RWPE1 (cell line): ENCODE data around the gene HIVEP3.
A peak's percentile ranks its signal among the peaks of the same experiment; 100 is the strongest.

Experiments
- CTCF ChIA-PET: fragments of 350-600 bp; sonication (Branson Sonifier 250); formaldehyde crosslinking; extraction: SDS; loops from one replicate; lab custom pipeline; 2021; lab: Yijun Ruan, JAX
- POLR2A ChIA-PET: fragments of 400-600 bp; formaldehyde crosslinking; extraction: SDS; loops from one replicate; lab custom pipeline; 2020; ENCODE audit warnings: antibody characterized with exemption; ENCODE audit not compliant: low non-redundant PET; lab: Yijun Ruan, JAX
- DNase-seq: peaks from one replicate; pipeline ENCODE4 v3.0.0; 2012; ENCODE audit warnings: low spot score
- H3K27ac ChIP-seq: fragments of 450-650 bp; 2 replicates; pipeline ENCODE4 v1.5.1; 2017
- TF ChIP-seq, protein P1 (sequence below): fragments of 450-650 bp; conservative IDR thresholded peaks from 2 replicates; pipeline ENCODE4 v1.5.1; 2017; ENCODE audit warnings: low read depth, mild to moderate bottlenecking

HIVEP3 gene

DNA sequence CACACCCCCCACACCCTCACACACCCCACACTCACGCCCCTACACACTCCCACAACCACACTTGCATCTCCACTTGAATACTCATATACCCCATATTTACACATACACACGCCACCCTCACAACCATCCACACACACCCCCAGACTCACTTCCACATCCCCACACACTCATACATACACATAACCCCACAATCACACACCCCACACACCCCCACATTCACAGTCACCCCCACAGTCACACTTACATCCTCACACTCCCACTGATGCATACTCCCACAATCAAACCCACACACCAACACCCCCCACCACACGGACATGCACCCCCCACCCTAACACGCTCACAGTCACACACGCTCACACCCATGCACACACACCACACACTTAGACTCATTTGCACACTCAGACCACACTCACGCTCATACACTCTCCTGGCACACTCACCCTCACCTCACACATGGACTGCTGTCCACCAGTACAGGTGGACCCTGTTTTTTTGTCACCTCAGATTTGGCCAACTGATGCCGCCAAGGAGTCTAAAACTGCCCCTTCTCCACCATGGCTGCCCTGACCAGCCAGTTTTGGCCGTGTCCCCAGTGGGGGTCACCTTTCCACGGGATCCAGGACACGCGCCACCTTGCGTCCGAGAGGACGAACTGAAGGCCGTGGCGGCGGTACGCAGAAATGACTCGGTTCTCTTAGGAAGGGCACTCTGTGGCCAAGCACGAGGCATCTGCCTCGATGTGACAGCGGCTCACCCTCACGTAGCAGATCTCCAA, 388.9 kb downstream of the HIVEP3 start:
- CTCF ChIA-PET: no interaction called here
- no peak for DNase-seq
- POLR2A ChIA-PET: no interaction called here
- H3K27ac ChIP-seq: no peak overlapping the region
- TF ChIP-seq, protein P1, sequence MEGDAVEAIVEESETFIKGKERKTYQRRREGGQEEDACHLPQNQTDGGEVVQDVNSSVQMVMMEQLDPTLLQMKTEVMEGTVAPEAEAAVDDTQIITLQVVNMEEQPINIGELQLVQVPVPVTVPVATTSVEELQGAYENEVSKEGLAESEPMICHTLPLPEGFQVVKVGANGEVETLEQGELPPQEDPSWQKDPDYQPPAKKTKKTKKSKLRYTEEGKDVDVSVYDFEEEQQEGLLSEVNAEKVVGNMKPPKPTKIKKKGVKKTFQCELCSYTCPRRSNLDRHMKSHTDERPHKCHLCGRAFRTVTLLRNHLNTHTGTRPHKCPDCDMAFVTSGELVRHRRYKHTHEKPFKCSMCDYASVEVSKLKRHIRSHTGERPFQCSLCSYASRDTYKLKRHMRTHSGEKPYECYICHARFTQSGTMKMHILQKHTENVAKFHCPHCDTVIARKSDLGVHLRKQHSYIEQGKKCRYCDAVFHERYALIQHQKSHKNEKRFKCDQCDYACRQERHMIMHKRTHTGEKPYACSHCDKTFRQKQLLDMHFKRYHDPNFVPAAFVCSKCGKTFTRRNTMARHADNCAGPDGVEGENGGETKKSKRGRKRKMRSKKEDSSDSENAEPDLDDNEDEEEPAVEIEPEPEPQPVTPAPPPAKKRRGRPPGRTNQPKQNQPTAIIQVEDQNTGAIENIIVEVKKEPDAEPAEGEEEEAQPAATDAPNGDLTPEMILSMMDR: no peak

DNA sequence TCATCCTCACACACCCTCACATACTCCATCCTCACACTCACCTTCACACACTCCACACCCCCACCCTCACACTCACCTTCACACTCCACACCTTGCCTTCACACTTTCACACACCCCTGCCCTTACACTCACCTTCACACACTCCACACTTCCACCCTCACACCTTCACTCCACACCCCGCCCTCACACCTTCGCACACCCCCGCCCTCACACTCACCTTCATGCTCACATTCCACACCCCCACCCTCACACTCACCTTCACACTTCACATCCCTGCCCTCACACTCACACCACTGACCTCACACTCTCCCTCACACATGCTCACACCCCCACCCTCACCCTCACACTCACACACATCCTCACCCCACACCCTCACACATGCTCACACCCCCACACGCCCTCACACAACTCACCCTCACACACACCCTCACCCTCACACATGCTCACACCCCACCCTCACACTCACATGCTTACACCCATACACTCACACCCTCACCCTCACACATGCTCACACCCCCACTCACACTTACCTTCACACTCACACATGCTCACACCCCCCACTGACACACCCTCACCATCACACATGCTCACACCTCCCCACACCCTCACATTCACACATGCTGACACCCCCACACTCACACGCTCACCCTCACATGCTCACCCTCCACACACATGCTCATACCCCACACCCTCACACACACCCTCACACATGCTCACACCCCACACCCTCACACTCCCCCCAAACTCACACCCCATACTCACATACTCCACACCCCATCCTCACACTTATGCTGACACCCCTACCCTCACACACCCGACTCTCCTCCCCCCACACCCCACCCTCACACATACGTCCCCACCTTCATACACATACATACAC, 389.8 kb downstream of the HIVEP3 start:
- TF ChIP-seq, protein P1: no peak
- no peak overlapping the region for H3K27ac ChIP-seq
- ChIA-PET CTCF (no interaction called here), POLR2A (no interaction called here)
- DNase-seq: no peak

DNA sequence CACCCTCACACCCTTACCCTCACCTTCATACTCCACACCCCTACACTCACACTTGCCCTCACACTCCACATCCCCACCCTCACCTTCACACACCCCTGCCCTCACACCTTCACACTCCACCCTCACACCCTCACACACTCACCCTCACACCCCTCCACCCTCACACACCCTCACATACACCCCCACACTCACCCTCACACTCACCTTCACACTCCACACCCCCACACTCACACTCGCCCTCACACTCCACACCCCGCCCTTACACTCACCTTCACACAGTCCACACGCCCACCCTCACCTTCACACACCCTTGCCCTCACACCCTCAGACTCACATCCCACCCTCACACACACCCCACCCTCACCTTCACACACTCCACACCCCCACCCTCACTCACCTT, 390.6 kb downstream of the HIVEP3 start:
- TF ChIP-seq, protein P1: no peak
- no peak for DNase-seq
- ChIA-PET POLR2A (no interaction called here), CTCF (no interaction called here)
- H3K27ac ChIP-seq: no peak overlapping the region

DNA sequence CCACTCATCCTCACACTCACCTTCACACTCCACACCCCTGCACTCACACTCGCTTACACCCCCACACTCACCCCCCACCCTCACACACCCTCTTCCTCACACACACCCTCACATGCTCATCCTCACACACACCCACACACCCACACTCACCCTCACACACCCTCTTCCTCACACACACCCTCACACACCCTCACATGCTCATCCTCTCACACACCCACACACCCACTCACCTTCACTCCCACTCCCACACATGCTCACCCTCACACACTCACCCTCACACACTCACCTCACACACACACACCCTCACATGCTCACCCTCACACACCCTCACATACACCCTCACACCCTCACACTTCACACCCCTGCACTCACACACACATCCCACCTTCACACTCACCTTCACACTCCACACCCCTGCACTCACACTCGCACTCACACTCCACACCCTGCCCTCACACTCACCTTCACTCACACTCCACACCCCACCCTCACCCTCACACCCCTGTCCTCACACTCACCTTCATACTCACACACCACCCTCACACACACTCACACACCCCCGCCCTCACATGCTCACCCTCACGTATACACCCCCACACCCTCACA, 391.7 kb downstream of the HIVEP3 start:
- TF ChIP-seq, protein P1: no peak
- CTCF ChIA-PET: no interaction called here
- POLR2A ChIA-PET: no interaction called here
- H3K27ac ChIP-seq: no peak overlapping the region
- no peak for DNase-seq

DNA sequence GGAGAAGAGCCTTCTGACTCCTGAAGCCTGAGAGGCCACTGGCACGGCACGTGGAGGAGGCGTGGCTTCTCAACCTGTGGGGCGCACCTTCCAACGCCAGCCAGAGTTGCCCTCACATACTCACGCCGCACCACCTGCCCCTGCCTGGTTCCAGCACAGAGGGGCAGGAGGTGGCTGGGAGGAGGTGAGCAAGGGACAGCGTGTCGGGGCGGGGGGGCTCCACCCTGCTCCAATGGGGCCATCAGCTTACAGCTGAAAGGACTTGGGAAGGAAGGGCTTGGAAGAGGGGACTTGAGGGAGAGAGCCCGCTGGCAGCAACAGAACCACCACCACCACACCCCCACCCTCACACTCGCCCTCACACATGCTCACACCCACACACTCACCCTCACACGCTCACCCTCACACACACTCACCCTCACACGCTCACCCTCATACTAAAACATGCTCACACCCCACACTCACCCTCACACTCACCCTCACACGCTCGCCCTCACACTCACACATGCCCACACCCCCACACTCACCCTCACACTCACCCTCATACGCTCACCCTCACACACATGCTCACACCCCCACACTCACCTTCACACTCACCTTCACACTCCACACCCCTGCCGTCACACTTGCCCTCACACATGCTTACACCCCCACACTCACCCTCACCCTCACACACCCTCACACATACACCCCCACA, 392.7 kb downstream of the HIVEP3 start:
- DNase-seq: no peak
- ChIA-PET CTCF (interaction anchor here (1.8 kb wide), 1 partner anchor 9 kb away, joined by 6 read pairs; no protein-coding TSS in a partner anchor), POLR2A (no interaction called here)
- peak overlapping the region; percentile 10; the same call in 1 of the 2 replicates for H3K27ac ChIP-seq
- TF ChIP-seq, protein P1: no peak
